Measurements from ENCODE around the gene ADGRG6.
"Not testable (repeated sequence)": the region's sequence is repeated elsewhere in the genome, so short reads cannot be mapped to it uniquely, and the experiment has no call there.

Gene ADGRG6

GRCh38 chr6:142414462-142415250, 112.8 kb downstream of the ADGRG6 start:
- no peak for FAIRE-seq

DNA sequence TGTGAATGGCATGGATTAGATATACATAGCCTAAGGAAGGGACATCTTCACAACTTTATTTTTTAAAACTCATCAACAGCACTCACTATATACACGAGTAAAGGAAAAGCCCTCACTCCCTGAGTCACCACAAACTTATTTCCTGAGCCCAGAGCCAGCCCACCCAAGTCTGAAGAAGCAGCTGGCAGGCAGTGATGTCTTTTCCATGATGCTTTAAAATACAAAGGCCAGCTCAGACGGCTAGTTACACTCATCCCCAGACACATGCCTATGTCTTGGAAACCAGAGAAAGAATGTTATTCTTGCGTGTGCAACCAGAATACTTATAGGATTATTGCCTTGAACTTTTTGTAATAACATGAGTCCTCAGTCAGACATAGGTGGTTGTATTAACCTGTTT, 114.4 kb downstream of the ADGRG6 start:
- no peak for FAIRE-seq

- no peak for FAIRE-seq
Measured at GRCh38 chr6:142416686-142417085, 114.9 kb downstream of the ADGRG6 start.

GRCh38 chr6:142417331-142417750, 115.5 kb downstream of the ADGRG6 start:
- FAIRE-seq: no peak

GRCh38 chr6:142419071-142419470, 117.3 kb downstream of the ADGRG6 start:
- no peak for FAIRE-seq

- no peak for FAIRE-seq
Measured at GRCh38 chr6:142420802-142421201, 119.0 kb downstream of the ADGRG6 start.

DNA sequence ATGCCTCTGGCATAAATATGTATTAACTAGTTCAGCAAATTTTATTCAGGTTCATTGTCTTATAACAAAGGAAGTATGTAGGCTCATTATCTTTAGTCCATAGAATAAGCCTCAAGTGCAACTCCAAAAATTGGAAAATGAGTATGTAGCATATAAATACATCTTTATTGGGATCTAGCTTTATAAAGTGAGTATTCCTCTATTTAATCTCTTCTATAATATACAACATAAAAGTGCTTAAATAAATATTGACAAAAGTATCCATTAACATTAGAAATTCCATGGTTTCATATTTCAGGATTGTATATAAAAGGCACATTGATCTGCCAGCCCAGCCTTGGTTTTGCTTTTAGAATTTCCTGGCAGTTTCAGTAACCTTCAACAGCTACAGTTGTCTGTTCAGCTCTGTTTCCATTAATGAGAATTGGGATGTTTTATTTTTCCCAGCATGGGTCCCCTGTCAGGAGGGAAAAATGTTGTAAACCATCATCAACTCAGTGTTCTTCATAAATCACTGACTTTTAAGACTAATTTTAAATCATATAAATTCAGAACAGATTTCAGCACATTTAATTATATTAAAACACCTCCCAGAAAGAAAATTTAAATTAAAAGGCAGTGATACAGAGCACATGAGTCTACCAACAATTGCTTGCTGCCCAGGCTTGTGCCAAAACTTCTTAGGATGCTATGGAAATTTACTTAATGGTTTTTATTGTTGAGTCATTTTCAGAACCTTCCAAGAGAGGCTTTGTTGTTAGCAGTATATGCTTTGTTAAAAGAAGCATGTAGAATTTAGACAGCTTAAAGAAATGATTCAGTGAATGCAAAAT, 119.7 kb downstream of the ADGRG6 start:
- no peak for FAIRE-seq

DNA sequence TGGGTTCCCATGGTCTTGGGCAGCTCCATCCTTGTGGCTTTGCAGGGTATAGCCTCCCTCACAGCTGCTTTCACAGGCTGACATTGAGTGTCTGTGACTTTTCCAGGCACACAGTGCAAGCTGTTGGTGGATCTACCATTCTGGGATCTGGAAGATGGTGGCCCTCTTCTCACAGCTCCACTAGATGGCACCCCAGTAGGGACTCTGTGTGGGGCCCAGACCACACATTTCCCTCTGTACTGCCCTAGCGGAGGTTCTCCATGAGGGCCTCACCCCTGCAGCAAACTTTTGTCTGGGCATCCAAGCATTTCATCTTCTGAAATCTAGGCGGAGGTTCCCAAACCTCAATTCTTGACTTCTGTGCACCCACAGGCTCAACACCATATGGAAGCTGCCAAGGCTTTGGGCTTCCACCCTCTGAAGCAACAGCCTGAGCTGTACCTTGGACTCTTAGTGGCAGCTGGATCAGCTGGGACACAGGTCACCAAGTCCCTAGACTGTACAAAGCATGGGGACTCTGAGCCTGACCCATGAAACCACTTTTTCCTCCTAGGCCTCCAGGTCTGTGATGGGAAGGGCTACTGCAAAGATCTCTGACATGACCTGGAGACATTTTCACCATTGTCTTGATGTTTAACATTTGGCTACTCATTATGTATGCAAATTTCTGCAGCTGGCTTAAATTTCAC, 124.8 kb downstream of the ADGRG6 start:
- not testable (repeated sequence) for FAIRE-seq

- FAIRE-seq: not testable (repeated sequence)
Measured at GRCh38 chr6:142428468-142428867, 126.7 kb downstream of the ADGRG6 start.

DNA sequence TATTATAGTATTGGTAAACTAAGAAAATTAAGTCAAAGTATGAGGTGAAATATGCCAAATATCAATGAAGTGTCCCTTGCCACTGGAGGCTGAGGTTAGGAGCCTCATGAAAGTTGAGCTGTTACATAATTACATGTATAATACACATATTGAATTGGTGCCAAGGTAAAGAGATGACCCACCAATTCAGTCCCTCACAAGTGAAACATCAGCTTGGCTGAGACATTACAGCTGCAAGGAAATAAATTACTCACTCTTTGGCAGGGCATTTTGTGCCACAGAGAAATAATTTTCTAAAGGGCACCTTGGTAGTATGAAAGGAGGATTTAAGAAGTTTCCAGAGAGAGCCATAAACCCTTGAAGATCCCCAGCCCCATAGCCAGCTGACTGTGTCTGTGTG, 127.4 kb downstream of the ADGRG6 start:
- FAIRE-seq: no peak

DNA sequence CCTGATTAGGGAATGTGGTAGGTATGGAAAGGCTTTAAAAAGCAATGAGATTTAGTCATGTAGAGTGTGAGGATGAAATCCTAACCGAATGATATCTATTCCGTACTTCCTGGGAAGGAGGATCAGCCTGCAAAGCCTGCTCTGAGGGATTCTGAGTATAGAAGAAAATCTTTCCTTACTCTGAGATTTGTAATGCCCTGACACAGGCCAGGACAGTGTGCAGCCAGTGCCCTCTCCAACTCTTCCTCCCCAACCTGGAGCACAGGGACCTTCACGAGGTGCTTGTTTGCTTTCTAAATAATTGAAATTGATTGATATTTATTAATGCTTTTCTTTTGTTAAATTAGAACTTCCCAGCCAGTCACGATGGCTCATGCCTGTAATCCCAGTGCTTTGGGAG, 131.6 kb downstream of the ADGRG6 start:
- no peak for FAIRE-seq

GRCh38 chr6:142438898-142439297, 137.1 kb downstream of the ADGRG6 start:
- no peak for FAIRE-seq

GRCh38 chr6:142440600-142441293, 138.9 kb downstream of the ADGRG6 start:
- FAIRE-seq: no peak

DNA sequence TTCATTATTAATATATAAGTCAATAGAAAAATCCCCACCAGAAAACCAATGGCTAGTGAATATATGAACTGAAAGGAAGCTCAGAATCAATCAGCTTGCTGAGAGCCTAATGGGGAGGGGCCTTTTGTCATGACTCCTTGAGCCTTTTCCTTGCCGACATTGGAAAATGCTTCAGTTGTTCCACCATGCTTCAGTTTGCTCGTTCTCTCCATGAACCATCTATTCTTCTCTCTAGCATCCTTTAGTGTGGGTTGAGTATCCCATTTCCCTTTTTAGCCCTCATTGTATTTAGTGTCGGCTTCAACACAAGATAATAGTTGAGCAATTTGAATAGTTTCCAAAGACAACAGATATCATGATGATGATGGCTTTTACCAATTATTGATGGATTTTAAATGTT, 139.9 kb downstream of the ADGRG6 start:
- no peak for FAIRE-seq

DNA sequence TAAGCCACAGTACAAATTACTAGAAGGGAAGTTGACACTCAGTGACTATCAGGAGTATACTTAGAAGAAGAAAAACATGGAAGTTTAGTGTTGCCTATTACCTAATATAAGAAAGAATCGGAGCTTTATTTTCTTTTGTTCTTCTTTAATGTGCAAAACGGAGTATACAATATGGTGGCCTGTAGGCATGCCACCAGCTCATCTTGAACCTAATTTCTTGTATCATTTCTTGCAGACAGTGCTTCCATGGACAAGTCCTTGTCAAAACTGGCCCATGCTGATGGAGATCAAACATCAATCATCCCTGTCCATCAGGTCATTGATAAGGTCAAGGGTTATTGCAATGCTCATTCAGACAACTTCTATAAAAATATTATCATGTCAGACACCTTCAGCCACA, 141.3 kb downstream of the ADGRG6 start:
- FAIRE-seq: no peak

GRCh38 chr6:142443532-142443931, 141.7 kb downstream of the ADGRG6 start:
- FAIRE-seq: no peak

- FAIRE-seq: no peak
Measured at GRCh38 chr6:142444376-142444775, 142.6 kb downstream of the ADGRG6 start.

DNA sequence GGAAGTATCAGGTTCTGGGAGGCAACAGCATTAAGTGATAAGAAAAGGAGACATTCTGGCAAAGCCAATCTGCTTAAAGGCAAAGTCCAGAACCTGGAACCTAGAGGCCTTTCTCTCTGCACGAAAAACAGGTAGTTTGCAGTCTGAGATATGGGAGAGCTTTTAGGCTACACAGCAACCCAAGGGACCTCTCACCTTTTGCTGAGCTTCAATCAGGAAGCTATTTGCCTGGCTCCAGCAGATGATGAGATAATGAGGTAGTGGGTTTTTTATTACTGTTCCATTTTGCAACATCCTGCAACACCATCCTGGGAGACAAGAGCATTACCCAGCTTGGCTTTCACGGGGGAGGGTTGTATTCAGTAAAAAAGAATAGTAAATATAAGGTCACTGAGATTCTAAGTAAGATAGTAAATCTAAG, 143.1 kb downstream of the ADGRG6 start:
- no peak for FAIRE-seq

DNA sequence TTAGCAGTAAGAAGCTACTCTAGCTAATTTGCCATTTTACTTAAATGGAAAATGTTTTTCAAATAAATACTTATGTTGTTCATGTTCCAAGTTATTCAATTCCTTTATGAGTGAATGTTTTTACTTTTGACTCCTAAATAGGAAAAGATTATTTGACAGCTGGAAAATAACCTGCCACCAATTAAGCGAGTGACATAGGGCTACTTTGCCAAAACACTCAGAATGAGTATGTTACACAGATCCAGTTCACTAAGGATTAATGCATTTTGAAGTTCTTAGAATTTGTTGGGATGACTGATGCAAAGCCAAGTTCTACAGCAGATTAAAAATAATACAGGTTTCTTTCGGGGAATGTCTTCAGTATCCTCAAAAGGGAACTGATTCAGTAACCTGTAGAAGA, 144.4 kb downstream of the ADGRG6 start:
- no peak for FAIRE-seq

- FAIRE-seq: no peak
Measured at GRCh38 chr6:142446576-142446975, 144.8 kb downstream of the ADGRG6 start.

- FAIRE-seq: no peak
Measured at GRCh38 chr6:142448091-142448729, 146.4 kb downstream of the ADGRG6 start.

GRCh38 chr6:142450856-142451255, 149.0 kb downstream of the ADGRG6 start:
- not testable (repeated sequence) for FAIRE-seq
